ENCODE results near the gene GARNL3.
A peak's percentile ranks its signal among the peaks of the same experiment; 100 is the strongest.

The GARNL3 gene

GRCh38 chr9:127389381-127390247 is 125.0 kb downstream of the GARNL3 start:
- no peak for DNase-seq

GRCh38 chr9:127390248-127390545 is 125.6 kb downstream of the GARNL3 start:
- no peak for DNase-seq

- no peak for DNase-seq
Observed at GRCh38 chr9:127390563-127390962, 126.0 kb downstream of the GARNL3 start.

- DNase-seq: no peak
Observed at GRCh38 chr9:127392166-127392565, 127.6 kb downstream of the GARNL3 start.

- no peak for DNase-seq
Observed at GRCh38 chr9:127392976-127393375, 128.4 kb downstream of the GARNL3 start.

GRCh38 chr9:127393645-127394044 is 129.1 kb downstream of the GARNL3 start:
- DNase-seq: no peak

GRCh38 chr9:127395497-127396252 is 131.1 kb downstream of the GARNL3 start:
- DNase-seq: no peak

GRCh38 chr9:127396253-127396807 is 131.8 kb downstream of the GARNL3 start:
- no peak for DNase-seq

GRCh38 chr9:127396808-127397645 is 132.5 kb downstream of the GARNL3 start, which contains the start of gene SLC2A8:
Gene SLC2A8, plus strand, starts transcription at chr9:127397169. Its CDS starts 62 bp downstream, at chr9:127397231.
- peak; percentile 93 for DNase-seq

- DNase-seq: no peak
Observed at GRCh38 chr9:127397646-127398274, 133.2 kb downstream of the GARNL3 start.

- no peak for DNase-seq
Observed at GRCh38 chr9:127398275-127398647, 133.7 kb downstream of the GARNL3 start.

- DNase-seq: no peak
Observed at GRCh38 chr9:127398715-127399400, 134.3 kb downstream of the GARNL3 start.

GRCh38 chr9:127399736-127400269 is 135.2 kb downstream of the GARNL3 start:
- no peak for DNase-seq

GRCh38 chr9:127402401-127403090 is 138.0 kb downstream of the GARNL3 start:
- DNase-seq: no peak

- no peak for DNase-seq
Observed at GRCh38 chr9:127403507-127404192, 139.1 kb downstream of the GARNL3 start.

GRCh38 chr9:127404631-127405030 is 140.1 kb downstream of the GARNL3 start:
- DNase-seq: no peak

- no peak for DNase-seq
Observed at GRCh38 chr9:127405344-127406125, 141.0 kb downstream of the GARNL3 start.

GRCh38 chr9:127406799-127407491 is 142.4 kb downstream of the GARNL3 start:
- DNase-seq: no peak

GRCh38 chr9:127407492-127407843 is 142.9 kb downstream of the GARNL3 start:
- no peak for DNase-seq
